BLaER1 treated with 17β-estradiol and CSF1 and Interleukin-3, amounts not matched to agents 10 nM and 100 nM (cell line): ENCODE measurements around the gene OR6M1.

Experiments
- H3K27ac ChIP-seq, 11 experiments: shearing (Covaris generic); formaldehyde crosslinking; 2 replicates each; pipeline ENCODE4 v1.8.1; 2022
- H3K27me3 ChIP-seq, 11 experiments: shearing (Covaris generic); formaldehyde crosslinking; 2 replicates each; pipeline ENCODE4 v1.8.1; 2022
- H3K36me3 ChIP-seq, 11 experiments: shearing (Covaris generic); formaldehyde crosslinking; 2 replicates each; pipeline ENCODE4 v1.8.1; 2022
- H3K4me1 ChIP-seq, 10 experiments: shearing (Covaris generic); formaldehyde crosslinking; 2 replicates each; pipeline ENCODE4 v1.8.1; 2022
- H3K4me2 ChIP-seq, 11 experiments: shearing (Covaris generic); formaldehyde crosslinking; 2 replicates each; pipeline ENCODE4 v1.8.1; 2022
- H3K4me3 ChIP-seq, 10 experiments: shearing (Covaris generic); formaldehyde crosslinking; 2 replicates each; pipeline ENCODE4 v1.8.1; 2022
- H3K9ac ChIP-seq, 11 experiments: shearing (Covaris generic); formaldehyde crosslinking; 2 replicates each; pipeline ENCODE4 v1.8.1; 2022
- H3K9me3 ChIP-seq, 11 experiments: shearing (Covaris generic); formaldehyde crosslinking; replicated peaks in 1 of 11; 2 replicates each; pipeline ENCODE4 v1.8.1; 2022
- H4K20me1 ChIP-seq, 11 experiments: shearing (Covaris generic); formaldehyde crosslinking; 2 replicates each; pipeline ENCODE4 v1.8.1; 2022
- Cebpa-rat ChIP-seq, 11 experiments: shearing (Covaris generic); IDR thresholded peaks; 2 replicates each; pipeline ENCODE4 v1.8.1; 2022

The OR6M1 gene

DNA sequence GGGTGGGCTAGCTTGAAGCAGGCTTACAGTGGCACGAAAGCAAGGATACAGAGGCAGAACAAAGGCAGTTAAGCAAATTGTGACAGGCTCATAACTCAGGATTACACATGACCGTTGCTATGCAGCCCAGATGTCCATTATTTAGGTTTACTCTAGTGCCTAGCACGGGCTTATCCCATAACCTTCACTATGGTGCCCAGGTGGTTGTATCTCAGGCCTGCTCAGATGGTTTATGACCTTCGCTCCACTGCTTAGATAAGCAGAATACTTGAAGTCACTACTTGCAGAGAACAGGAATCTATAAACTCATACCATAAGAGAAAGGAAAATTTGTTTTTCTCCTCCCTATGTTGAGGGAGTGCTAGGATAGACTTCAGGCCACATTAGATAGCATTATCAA lies 9.0 kb downstream of the OR6M1 start:
- no peaks in the 10 kb centered on the region for H3K36me3 ChIP-seq
- H3K27me3 ChIP-seq = no peaks in the 10 kb centered on the region
- H3K9ac ChIP-seq = 0 out of 22 replicates have a peak overlapping the region, but pooled peaks of 1 of the 11 experiments have one; percentile 44
- H3K4me2 ChIP-seq = peak overlapping the region; percentile 62 to 84 (median 75); a peak in 21 of 22 replicates
- H4K20me1 ChIP-seq = no peaks in the 10 kb centered on the region
- H3K27ac ChIP-seq = peak overlapping the region in 4 of 11 experiments; percentile 48 to 54 (median 52); a peak in 7 of 22 replicates
- no peak overlapping the region for H3K4me3 ChIP-seq
- H3K9me3 ChIP-seq = peaks cover 11 to 34% (median 25%) of the 10 kb centered on the region in 11 experiments; a peak in 20 of 22 replicates
- no peak for TF ChIP-seq Cebpa-rat (IDR thresholded peaks at IDR 0.05)
- H3K4me1 ChIP-seq = peaks cover 16 to 43% (median 39%) of the 10 kb centered on the region in 10 experiments

DNA sequence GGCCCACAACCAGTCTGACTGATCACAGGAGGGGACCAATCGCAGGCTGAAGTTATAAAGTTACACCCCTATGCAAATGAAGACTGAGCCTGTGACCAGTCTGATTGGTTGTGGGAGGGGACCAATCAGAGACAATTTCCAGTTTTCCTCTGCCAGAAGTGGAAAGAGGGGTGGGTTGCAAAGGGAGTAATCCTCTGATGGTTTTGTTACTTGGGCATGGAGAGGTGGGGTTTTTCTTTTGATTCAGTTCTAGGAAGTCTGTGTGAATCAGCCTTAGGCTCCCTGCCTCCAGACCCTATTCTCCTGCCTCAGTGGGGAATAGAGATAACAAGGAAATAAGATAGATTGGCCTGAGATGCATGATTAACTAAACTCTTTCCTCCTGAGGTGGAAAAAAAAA lies 9.9 kb downstream of the OR6M1 start:
- Histone ChIP-seq H3K4me2 (peak overlapping the region in 2 of 11 experiments; percentile 72 to 83; a peak in 2 of 22 replicates), H3K9me3 (peaks cover 19 to 41% (median 33%) of the 10 kb centered on the region in 11 experiments; a peak in 21 of 22 replicates), H4K20me1 (no peaks in the 10 kb centered on the region), H3K36me3 (no peaks in the 10 kb centered on the region; a peak in 1 of 22 replicates), H3K27me3 (no peaks in the 10 kb centered on the region), H3K4me3 (no peak overlapping the region), H3K9ac (no peak overlapping the region), H3K27ac (no peak overlapping the region), H3K4me1 (peaks cover 16 to 43% (median 39%) of the 10 kb centered on the region in 10 experiments)
- TF ChIP-seq Cebpa-rat (IDR thresholded peaks at IDR 0.05) = no peak

DNA sequence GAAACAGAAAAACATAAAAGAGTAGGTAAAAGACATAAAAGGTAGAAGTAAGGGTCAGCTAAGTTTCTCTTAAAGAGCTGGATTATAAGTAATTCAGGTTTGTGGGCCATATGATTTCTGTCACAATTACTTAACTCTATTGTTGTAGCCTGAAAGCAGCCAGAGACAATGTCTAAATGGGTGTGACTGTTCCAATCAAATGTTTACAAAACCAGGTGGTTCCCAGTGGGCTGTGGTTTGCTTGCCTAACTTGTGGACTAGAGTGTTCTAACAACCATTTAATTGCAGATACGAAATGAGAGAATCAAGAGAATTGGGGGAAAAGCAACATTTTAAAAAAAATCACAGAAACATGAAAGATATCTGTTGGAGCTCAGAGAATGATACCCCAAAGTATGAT lies 22.6 kb downstream of the OR6M1 start:
- no peak overlapping the region for H3K9ac ChIP-seq
- H4K20me1 ChIP-seq = no peaks in the 10 kb centered on the region
- H3K4me2 ChIP-seq = no peak overlapping the region
- peaks cover 0 to 10% (median 8%) of the 10 kb centered on the region in 10 experiments; a peak in 13 of 20 replicates for H3K4me1 ChIP-seq
- no peak overlapping the region for H3K4me3 ChIP-seq
- no peaks in the 10 kb centered on the region for H3K27me3 ChIP-seq
- no peak for TF ChIP-seq Cebpa-rat (IDR thresholded peaks at IDR 0.05)
- H3K36me3 ChIP-seq = no peaks in the 10 kb centered on the region
- H3K9me3 ChIP-seq = peaks cover 4 to 10% (median 9%) of the 10 kb centered on the region in 11 experiments; a peak in 12 of 22 replicates
- H3K27ac ChIP-seq = no peak overlapping the region

DNA sequence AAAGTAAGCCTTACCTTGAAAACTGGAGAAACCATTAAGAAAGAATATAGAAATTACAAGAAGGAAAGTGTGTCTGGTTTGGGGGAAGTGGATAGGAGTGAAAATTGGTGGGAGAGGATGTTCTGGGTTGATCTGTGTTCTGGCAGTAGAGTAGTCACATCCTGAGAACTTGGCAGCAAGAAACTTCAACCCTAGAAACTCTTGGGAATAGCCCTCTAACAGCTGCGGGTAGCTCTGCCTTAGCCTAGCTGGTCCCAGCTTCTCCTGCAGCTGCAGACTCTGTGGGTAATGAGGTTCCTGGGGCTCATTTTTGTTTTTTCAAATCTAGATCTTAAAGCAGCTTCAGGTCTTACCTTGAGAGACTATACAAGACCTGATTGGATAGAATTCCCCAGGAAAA lies 27.6 kb downstream of the OR6M1 start:
- no peaks in the 10 kb centered on the region for H4K20me1 ChIP-seq
- H3K36me3 ChIP-seq = no peaks in the 10 kb centered on the region
- H3K27ac ChIP-seq = no peak overlapping the region
- H3K9me3 ChIP-seq = peaks cover 5 to 19% (median 16%) of the 10 kb centered on the region in 11 experiments; a peak in 19 of 22 replicates
- H3K27me3 ChIP-seq = no peaks in the 10 kb centered on the region
- H3K4me2 ChIP-seq = peak overlapping the region in 8 of 11 experiments; percentile 5 to 52 (median 28); a peak in 13 of 22 replicates
- H3K4me1 ChIP-seq = peaks cover 0 to 17% (median 13%) of the 10 kb centered on the region in 10 experiments; a peak in 13 of 20 replicates
- H3K4me3 ChIP-seq = no peak overlapping the region
- H3K9ac ChIP-seq = no peak overlapping the region
- no peak for TF ChIP-seq Cebpa-rat (IDR thresholded peaks at IDR 0.05)

DNA sequence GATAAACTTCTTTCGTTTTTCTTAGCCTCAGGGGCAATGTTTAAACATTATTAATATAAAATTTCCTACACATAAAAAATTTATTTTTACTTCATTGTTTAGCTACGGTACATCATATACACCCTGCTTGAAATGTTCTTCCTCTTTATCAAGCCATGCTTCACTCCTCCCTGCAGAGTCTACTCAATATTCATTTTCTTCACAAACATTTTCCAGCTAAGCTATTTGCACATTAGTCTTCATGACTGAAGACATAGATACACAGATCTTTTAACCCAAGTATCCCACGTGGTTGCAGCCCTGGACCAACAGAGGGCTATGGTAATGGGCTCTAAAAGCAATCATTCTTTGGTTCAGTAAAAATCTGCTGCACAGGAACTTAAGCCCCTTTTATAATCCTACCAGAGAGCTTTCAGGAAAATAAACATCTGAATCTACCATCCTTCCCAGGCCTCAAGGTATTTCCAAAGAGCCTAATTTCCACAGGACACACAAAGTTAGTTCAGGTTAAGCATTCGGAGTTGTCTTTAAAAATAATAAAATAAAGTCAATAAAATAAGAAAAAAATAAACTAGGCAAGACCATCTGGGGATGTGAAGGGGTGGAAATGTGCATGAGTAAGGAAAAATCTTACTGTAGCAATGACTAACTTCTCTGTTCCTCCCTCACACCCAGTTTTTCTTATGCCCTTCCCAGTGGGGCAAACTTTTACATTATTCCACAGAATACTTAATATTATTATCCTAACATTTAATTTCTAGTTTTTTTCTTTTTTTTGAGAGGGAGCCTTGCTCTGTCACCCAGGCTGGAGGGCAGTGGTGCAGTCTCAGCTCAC lies 30.2 kb downstream of the OR6M1 start:
- Histone ChIP-seq H3K4me1 (peaks cover 0 to 17% (median 13%) of the 10 kb centered on the region in 10 experiments; a peak in 13 of 20 replicates), H3K36me3 (no peaks in the 10 kb centered on the region), H3K4me3 (no peak overlapping the region), H3K9me3 (peaks cover 17 to 42% (median 34%) of the 10 kb centered on the region in 11 experiments), H4K20me1 (no peaks in the 10 kb centered on the region), H3K27me3 (no peaks in the 10 kb centered on the region), H3K27ac (no peak overlapping the region), H3K4me2 (no peak overlapping the region), H3K9ac (no peak overlapping the region)
- no peak for TF ChIP-seq Cebpa-rat (IDR thresholded peaks at IDR 0.05)

DNA sequence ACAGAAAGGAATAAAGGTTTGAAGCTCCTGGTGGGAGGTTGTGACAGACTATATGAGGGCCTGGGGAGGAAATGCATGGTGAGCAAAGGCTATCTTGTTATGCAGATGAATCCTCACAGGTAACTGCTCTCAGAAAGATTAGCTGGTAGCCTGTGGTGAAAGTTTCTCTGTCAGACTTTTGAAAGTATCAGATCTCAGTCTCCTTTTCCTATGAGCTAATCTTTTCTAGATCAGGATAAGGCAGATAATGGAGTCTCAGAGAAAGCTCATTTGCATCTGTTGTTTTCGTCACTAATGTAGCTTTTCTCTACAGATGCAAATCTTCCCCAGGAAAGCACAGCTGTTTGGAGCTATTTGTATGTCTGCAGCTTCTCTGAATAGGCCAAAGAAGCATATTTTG lies 30.9 kb downstream of the OR6M1 start:
- H3K4me1 ChIP-seq = peaks cover 0 to 17% (median 13%) of the 10 kb centered on the region in 10 experiments; a peak in 13 of 20 replicates
- no peak for TF ChIP-seq Cebpa-rat (IDR thresholded peaks at IDR 0.05)
- H3K27ac ChIP-seq = no peak overlapping the region
- H3K4me2 ChIP-seq = no peak overlapping the region
- H3K9me3 ChIP-seq = peaks cover 20 to 43% (median 37%) of the 10 kb centered on the region in 11 experiments
- no peak overlapping the region for H3K4me3 ChIP-seq
- H3K9ac ChIP-seq = no peak overlapping the region
- no peaks in the 10 kb centered on the region for H3K27me3 ChIP-seq
- no peaks in the 10 kb centered on the region for H4K20me1 ChIP-seq
- no peaks in the 10 kb centered on the region for H3K36me3 ChIP-seq

DNA sequence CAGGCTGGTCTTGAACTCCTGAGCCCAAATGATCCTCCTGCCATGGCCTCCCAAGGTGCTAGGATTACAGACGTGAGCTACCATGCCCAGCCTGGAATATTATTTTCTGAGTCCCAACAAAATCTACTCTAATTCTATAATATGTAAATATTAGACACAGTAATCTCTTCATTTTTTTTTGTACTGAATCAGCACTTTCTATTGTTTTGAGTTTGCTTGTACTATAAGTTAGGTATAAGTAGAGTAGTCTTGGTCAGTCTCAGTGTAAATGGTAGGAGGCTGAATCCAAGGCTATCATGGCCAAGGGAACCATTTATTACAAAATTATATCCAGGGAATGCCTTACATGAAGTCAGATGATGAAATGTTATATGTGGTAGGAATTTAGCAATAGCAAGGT lies 32.2 kb downstream of the OR6M1 start:
- no peak for TF ChIP-seq Cebpa-rat (IDR thresholded peaks at IDR 0.05)
- no peaks in the 10 kb centered on the region for H3K36me3 ChIP-seq
- no peak overlapping the region for H3K27ac ChIP-seq
- no peaks in the 10 kb centered on the region for H3K27me3 ChIP-seq
- H4K20me1 ChIP-seq = no peaks in the 10 kb centered on the region
- H3K9ac ChIP-seq = no peak overlapping the region
- no peak overlapping the region for H3K4me2 ChIP-seq
- H3K4me1 ChIP-seq = peaks cover 0 to 12% (median 9%) of the 10 kb centered on the region in 10 experiments; a peak in 12 of 20 replicates
- H3K4me3 ChIP-seq = no peak overlapping the region
- H3K9me3 ChIP-seq = peaks cover 20 to 43% (median 37%) of the 10 kb centered on the region in 11 experiments

DNA sequence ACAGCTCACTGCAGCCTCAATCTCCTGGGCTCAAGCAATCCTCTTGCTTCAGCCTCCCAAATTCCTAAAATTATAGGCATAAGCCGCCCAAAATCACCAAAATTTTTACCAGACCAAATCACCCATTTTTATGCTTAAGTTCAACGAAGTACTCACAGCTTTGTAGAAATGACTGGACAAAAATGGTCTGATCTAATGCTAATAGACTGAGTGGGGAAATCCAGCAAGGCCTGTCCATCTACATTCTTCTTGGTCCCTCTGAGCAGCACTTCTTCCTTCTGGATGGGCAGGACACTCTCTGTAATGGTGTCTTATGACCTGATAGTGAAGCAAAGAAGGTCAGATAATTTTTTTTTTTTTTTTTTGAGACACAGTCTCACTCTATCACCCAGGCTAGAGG lies 33.1 kb downstream of the OR6M1 start:
- no peak overlapping the region for H3K9ac ChIP-seq
- no peaks in the 10 kb centered on the region for H3K27me3 ChIP-seq
- peaks cover 0 to 3% (median 0%) of the 10 kb centered on the region in 10 experiments; a peak in 2 of 20 replicates for H3K4me1 ChIP-seq
- H3K9me3 ChIP-seq = peaks cover 20 to 43% (median 37%) of the 10 kb centered on the region in 11 experiments
- no peak overlapping the region for H3K4me2 ChIP-seq
- no peak for TF ChIP-seq Cebpa-rat (IDR thresholded peaks at IDR 0.05)
- H3K4me3 ChIP-seq = no peak overlapping the region
- no peaks in the 10 kb centered on the region for H4K20me1 ChIP-seq
- H3K27ac ChIP-seq = no peak overlapping the region
- H3K36me3 ChIP-seq = no peaks in the 10 kb centered on the region

DNA sequence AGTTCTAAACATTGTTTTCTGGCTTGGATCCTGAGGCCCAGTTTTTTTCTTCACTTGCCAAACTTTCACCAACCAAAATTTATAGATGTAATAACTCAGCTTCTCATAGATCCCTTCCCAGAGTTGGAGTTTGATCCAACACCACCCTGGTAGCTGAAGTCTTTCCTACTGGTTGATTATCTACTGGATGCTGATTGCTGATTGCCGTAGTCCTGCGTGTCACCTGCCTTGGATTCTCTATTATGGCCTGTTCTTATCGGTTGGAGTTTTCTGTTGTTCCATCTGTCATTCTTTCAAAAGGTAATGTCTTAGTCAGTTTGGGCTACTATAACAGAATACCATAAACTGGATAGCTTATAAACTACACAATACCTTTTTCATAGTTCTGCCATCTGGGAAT lies 34.5 kb downstream of the OR6M1 start:
- Histone ChIP-seq H3K4me3 (no peak overlapping the region), H3K4me2 (no peak overlapping the region), H3K27ac (no peak overlapping the region), H4K20me1 (no peaks in the 10 kb centered on the region), H3K4me1 (0 out of 20 replicates have a peak, but pooled peaks cover 0 to 3% (median 0%) of the 10 kb centered on the region in 10 experiments), H3K27me3 (no peaks in the 10 kb centered on the region), H3K9me3 (peaks cover 20 to 43% (median 37%) of the 10 kb centered on the region in 11 experiments), H3K36me3 (no peaks in the 10 kb centered on the region), H3K9ac (no peak overlapping the region)
- TF ChIP-seq Cebpa-rat (IDR thresholded peaks at IDR 0.05) = no peak
